Measurements from ENCODE around the gene FBXL7. TPM values are rescaled to one million over a fixed set of nuclear protein-coding genes. Genes with fewer than 3 reads are reported as not detected.

Gene FBXL7
- total and polyA plus RNA-seq, 9 of the 15 experiments (the other 6 are each of a cell fraction or from before 2014, with no cell fraction given): 0.04 to 0.08 TPM; not detected in 7

DNA sequence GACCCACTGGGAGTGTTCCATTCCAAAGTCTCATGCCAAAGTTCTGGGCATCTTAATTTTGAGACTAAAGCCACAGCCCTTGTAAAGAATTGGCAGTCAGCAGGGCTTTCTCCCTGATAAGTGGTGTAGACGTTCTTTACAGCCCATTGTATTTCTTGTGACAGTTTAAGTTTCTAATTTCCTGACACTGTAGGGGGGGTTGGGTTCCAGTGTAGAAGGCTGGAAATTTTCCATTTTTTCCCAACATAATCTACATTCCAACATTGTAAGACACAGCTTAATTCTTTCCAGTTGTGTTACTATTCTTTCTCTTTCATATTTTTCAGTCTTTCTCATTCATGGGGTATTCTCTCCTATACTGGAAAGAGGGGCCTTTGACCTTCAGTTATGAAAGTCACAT is 121.1 kb downstream of the FBXL7 start:
- FAIRE-seq (no peak), DNase-seq (ENCODE audit: extremely low read depth in 1 of 4, low spot score in 3 of 4) (no peak), ATAC-seq (no peak)
- ChIA-PET POLR2A (interaction anchor here (0.7 kb wide), 1 partner anchor 1085 kb away, joined by 4 read pairs; no protein-coding TSS in a partner anchor), CTCF (ENCODE audit: low intra/inter-chr PET ratio) (no interaction called here)
- H3K4me2 ChIP-seq (ENCODE audit: insufficient read depth, low read length): no peak overlapping the region
- no peaks in the 10 kb centered on the region for H3K27me3 ChIP-seq (ENCODE audit: control insufficient read depth in 2 of 2, insufficient read depth in 2 of 2, low read length in 2 of 2)
- no peak overlapping the region for H3K9ac ChIP-seq (ENCODE audit: insufficient read depth in 1 of 2, low read depth in 2 of 2, low read length in 2 of 2)
- intact Hi-C loops (cut with micrococcal nuclease) (no loop called here), in situ Hi-C loops (cut with MboI) (no loop called here)
- H4K20me1 ChIP-seq (replicated peaks; ENCODE audit: control insufficient read depth, insufficient read depth, low read length): no peaks in the 10 kb centered on the region
- 0% methylated on average over 1 of the region's 1 CpG for WGBS (ENCODE audit: insufficient coverage, low coverage, missing lambda C conversion rate)
- TF ChIP-seq STAT5B (CRISPR knock-in tag; IDR thresholded peaks at IDR 0.05) (no peak), KLF13 (tag; IDR thresholded peaks at IDR 0.05; ENCODE audit: borderline replicate concordance, low read depth) (no peak), ZNF316 (IDR thresholded peaks at IDR 0.05) (no peak), CREM (IDR thresholded peaks at IDR 0.05; ENCODE audit: low read depth) (no peak), HNRNPL (IDR thresholded peaks at IDR 0.05; ENCODE audit: low read depth, low read length) (no peak), LARP7 (IDR thresholded peaks at IDR 0.05) (no peak), ZNF3 (CRISPR knock-in tag; IDR thresholded peaks at IDR 0.05) (no peak), EZH2 (IDR thresholded peaks at IDR 0.05; ENCODE audit: borderline replicate concordance, low read depth, low read length) (no peak), ZKSCAN3 (CRISPR knock-in tag; IDR thresholded peaks at IDR 0.05) (no peak), RBM22 (IDR thresholded peaks at IDR 0.05; ENCODE audit: low read depth, low read length, poor library complexity, severe bottlenecking) (no peak), RB1 (IDR thresholded peaks at IDR 0.05; ENCODE audit: low read depth) (no peak), PCBP1 (IDR thresholded peaks at IDR 0.05; ENCODE audit: low read depth, low read length, poor library complexity, severe bottlenecking) (no peak)
- TF ChIP-seq, protein P1, sequence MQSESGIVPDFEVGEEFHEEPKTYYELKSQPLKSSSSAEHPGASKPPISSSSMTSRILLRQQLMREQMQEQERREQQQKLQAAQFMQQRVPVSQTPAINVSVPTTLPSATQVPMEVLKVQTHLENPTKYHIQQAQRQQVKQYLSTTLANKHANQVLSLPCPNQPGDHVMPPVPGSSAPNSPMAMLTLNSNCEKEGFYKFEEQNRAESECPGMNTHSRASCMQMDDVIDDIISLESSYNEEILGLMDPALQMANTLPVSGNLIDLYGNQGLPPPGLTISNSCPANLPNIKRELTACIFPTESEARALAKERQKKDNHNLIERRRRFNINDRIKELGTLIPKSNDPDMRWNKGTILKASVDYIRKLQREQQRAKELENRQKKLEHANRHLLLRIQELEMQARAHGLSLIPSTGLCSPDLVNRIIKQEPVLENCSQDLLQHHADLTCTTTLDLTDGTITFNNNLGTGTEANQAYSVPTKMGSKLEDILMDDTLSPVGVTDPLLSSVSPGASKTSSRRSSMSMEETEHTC (IDR thresholded peaks at IDR 0.05): no peak
- TF ChIP-seq, protein P2, sequence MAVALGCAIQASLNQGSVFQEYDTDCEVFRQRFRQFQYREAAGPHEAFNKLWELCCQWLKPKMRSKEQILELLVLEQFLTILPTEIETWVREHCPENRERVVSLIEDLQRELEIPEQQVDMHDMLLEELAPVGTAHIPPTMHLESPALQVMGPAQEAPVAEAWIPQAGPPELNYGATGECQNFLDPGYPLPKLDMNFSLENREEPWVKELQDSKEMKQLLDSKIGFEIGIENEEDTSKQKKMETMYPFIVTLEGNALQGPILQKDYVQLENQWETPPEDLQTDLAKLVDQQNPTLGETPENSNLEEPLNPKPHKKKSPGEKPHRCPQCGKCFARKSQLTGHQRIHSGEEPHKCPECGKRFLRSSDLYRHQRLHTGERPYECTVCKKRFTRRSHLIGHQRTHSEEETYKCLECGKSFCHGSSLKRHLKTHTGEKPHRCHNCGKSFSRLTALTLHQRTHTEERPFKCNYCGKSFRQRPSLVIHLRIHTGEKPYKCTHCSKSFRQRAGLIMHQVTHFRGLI (CRISPR knock-in tag; IDR thresholded peaks at IDR 0.05): no peak
- TF ChIP-seq, protein P3, sequence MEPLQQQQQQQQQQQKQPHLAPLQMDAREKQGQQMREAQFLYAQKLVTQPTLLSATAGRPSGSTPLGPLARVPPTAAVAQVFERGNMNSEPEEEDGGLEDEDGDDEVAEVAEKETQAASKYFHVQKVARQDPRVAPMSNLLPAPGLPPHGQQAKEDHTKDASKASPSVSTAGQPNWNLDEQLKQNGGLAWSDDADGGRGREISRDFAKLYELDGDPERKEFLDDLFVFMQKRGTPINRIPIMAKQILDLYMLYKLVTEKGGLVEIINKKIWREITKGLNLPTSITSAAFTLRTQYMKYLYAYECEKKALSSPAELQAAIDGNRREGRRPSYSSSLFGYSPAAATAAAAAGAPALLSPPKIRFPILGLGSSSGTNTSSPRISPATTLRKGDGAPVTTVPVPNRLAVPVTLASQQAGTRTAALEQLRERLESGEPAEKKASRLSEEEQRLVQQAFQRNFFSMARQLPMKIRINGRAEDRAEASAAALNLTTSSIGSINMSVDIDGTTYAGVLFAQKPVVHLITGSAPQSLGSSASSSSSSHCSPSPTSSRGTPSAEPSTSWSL (CRISPR knock-in tag; IDR thresholded peaks at IDR 0.05; ENCODE audit: borderline replicate concordance): no peak
- BruUV-seq (replicated peaks): no TSS peak
- H3K36me3 ChIP-seq (ENCODE audit: control insufficient read depth, insufficient read depth, low read length): no peaks in the 10 kb centered on the region
- no peaks in the 10 kb centered on the region for H3K4me1 ChIP-seq (replicated peaks in 1 of 2; ENCODE audit: control insufficient read depth in 2 of 2, insufficient read depth in 2 of 2, low read length in 2 of 2)
- no peak overlapping the region for H3K27ac ChIP-seq (ENCODE audit: extremely low read depth, low read depth, low read length)
- H3K9me1 ChIP-seq (ENCODE audit: control insufficient read depth, insufficient read depth, low read length): no peaks in the 10 kb centered on the region
- no peaks in the 10 kb centered on the region for H3K79me2 ChIP-seq (ENCODE audit: control insufficient read depth, insufficient read depth, low read length)
- H3K4me3 ChIP-seq: no peak overlapping the region
- no peaks in the 10 kb centered on the region; the same call in 1 of the 2 replicates for H3K9me3 ChIP-seq (replicated peaks; ENCODE audit: control insufficient read depth, insufficient read depth, low read depth, low read length)
- no peak overlapping the region for H2AFZ ChIP-seq (ENCODE audit: low read depth, low read length)

Measured in K562 (cell line).